ENCODE data around the gene KLF8. TPM values are rescaled to one million over a fixed set of nuclear protein-coding genes. Genes with fewer than 3 reads are reported as not detected.

KLF8 gene
- total RNA-seq, 1 experiment from 2014 or later, result 1.2 TPM

DNA sequence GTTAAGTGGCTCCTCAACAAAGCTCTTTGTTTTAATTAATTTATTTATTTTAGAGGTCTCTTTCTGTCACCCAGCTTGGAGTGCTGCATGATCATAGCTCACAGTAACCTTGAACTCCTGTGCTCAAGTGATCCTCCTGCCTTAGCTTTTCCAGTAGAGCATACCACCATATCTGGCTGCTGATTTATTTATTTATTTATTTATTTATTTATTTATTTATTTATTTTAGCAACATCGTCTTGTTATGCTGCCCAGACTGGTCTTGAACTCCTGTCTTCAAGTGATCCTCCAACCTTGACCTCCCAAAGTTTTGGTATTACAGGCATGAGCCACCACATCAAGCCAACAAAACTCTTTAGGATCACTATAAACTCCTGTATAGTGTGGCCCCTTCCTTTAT, 15.8 kb upstream of the KLF8 start:
- no peak overlapping the region for H2AFZ ChIP-seq (ENCODE audit: low read depth, low read length, poor library complexity, severe bottlenecking)
- no peak overlapping the region for H3K4me2 ChIP-seq (ENCODE audit: low read length)
- no peak overlapping the region for H3K27ac ChIP-seq (ENCODE audit: low read depth, low read length)
- no peak overlapping the region for H3K9ac ChIP-seq (ENCODE audit: low read length)
- no peaks in the 10 kb centered on the region for H3K79me2 ChIP-seq (ENCODE audit: insufficient read depth, low read length)
- H4K20me1 ChIP-seq (ENCODE audit: insufficient read depth), result no peaks in the 10 kb centered on the region
- no peaks in the 10 kb centered on the region for H3K9me3 ChIP-seq (ENCODE audit: control insufficient read depth in 1 of 2, insufficient read depth in 1 of 2, low read depth in 1 of 2, low read length in 2 of 2)
- H3K4me1 ChIP-seq (ENCODE audit: control insufficient read depth in 1 of 2, insufficient read depth in 2 of 2, low read length in 2 of 2), result no peaks in the 10 kb centered on the region
- no peaks in the 10 kb centered on the region for H3K36me3 ChIP-seq (ENCODE audit: control insufficient read depth in 1 of 2, insufficient read depth in 2 of 2, low read length in 2 of 2)
- POLR2A ChIA-PET, result no interaction called here
- CTCF ChIA-PET, result no interaction called here
- H3K9me2 ChIP-seq (ENCODE audit: insufficient read depth), result no peaks in the 10 kb centered on the region
- DNase-seq (ENCODE audit: low read depth, low spot score) (no peak), ATAC-seq (no peak)
- TF ChIP-seq, protein P1, sequence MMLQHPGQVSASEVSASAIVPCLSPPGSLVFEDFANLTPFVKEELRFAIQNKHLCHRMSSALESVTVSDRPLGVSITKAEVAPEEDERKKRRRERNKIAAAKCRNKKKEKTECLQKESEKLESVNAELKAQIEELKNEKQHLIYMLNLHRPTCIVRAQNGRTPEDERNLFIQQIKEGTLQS (IDR thresholded peaks at IDR 0.05), result no peak
- RAD21 ChIA-PET (ENCODE audit: low non-redundant PET in 1 of 2, low total read pairs in 2 of 2, uncharacterized antibody in 2 of 2, unreplicated experiment in 2 of 2), result no interaction called here
- no peaks in the 10 kb centered on the region for H3K27me3 ChIP-seq (ENCODE audit: insufficient read depth, low read length)
- no TSS peak for BruUV-seq (replicated peaks)
- intact Hi-C loops (cut with micrococcal nuclease), result loop anchor here (10.0 kb wide), 1 partner anchor 292 kb away; no protein-coding TSS in a partner anchor
- H3K4me3 ChIP-seq (replicated peaks in 1 of 2; ENCODE audit: low read depth in 1 of 2, low read length in 2 of 2), result no peak overlapping the region

GRCh38 chrX:56219700-56220099, 12.5 kb upstream of the KLF8 start:
- peak; percentile 46; the same call in 1 of the 2 replicates for TF ChIP-seq RAD21 (IDR thresholded peaks at IDR 0.05; ENCODE audit: low read depth)
- TF ChIP-seq, protein P2, sequence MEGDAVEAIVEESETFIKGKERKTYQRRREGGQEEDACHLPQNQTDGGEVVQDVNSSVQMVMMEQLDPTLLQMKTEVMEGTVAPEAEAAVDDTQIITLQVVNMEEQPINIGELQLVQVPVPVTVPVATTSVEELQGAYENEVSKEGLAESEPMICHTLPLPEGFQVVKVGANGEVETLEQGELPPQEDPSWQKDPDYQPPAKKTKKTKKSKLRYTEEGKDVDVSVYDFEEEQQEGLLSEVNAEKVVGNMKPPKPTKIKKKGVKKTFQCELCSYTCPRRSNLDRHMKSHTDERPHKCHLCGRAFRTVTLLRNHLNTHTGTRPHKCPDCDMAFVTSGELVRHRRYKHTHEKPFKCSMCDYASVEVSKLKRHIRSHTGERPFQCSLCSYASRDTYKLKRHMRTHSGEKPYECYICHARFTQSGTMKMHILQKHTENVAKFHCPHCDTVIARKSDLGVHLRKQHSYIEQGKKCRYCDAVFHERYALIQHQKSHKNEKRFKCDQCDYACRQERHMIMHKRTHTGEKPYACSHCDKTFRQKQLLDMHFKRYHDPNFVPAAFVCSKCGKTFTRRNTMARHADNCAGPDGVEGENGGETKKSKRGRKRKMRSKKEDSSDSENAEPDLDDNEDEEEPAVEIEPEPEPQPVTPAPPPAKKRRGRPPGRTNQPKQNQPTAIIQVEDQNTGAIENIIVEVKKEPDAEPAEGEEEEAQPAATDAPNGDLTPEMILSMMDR (IDR thresholded peaks at IDR 0.05 in 2 of 3, conservative IDR thresholded peaks at IDR 0.05 in 1 of 3; ENCODE audit: borderline replicate concordance in 1 of 3, insufficient read depth in 1 of 3, low read depth in 2 of 3, low read length in 2 of 3), result peak; percentile 13 to 36 (median 22); a peak in 3 of 6 replicates
- no peak for TF ChIP-seq EGR1 (IDR thresholded peaks at IDR 0.05; ENCODE audit: low read depth)
- Histone ChIP-seq H3K4me3 (replicated peaks in 1 of 2; ENCODE audit: low read depth in 1 of 2, low read length in 2 of 2) (no peak overlapping the region), H3K36me3 (ENCODE audit: control insufficient read depth in 1 of 2, insufficient read depth in 2 of 2, low read length in 2 of 2) (no peaks in the 10 kb centered on the region), H2AFZ (ENCODE audit: low read depth, low read length, poor library complexity, severe bottlenecking) (no peak overlapping the region), H3K4me1 (ENCODE audit: control insufficient read depth in 1 of 2, insufficient read depth in 2 of 2, low read length in 2 of 2) (no peaks in the 10 kb centered on the region), H3K9me3 (ENCODE audit: control insufficient read depth in 1 of 2, insufficient read depth in 1 of 2, low read depth in 1 of 2, low read length in 2 of 2) (no peaks in the 10 kb centered on the region), H3K27ac (ENCODE audit: low read depth, low read length) (no peak overlapping the region), H3K79me2 (ENCODE audit: insufficient read depth, low read length) (no peaks in the 10 kb centered on the region), H4K20me1 (ENCODE audit: insufficient read depth) (no peaks in the 10 kb centered on the region), H3K9ac (ENCODE audit: low read length) (no peak overlapping the region), H3K4me2 (ENCODE audit: low read length) (no peak overlapping the region), H3K27me3 (ENCODE audit: insufficient read depth, low read length) (no peaks in the 10 kb centered on the region), H3K9me2 (ENCODE audit: insufficient read depth) (no peaks in the 10 kb centered on the region)
- intact Hi-C loops (cut with micrococcal nuclease), result loop anchor here (1.0 to 10.0 kb wide), 2 partner anchors 29 to 295 kb away; no protein-coding TSS in a partner anchor
- DNase-seq (ENCODE audit: low read depth, low spot score), result peak; percentile 12
- ChIA-PET POLR2A (no interaction called here), RAD21 (ENCODE audit: low non-redundant PET in 1 of 2, low total read pairs in 2 of 2, uncharacterized antibody in 2 of 2, unreplicated experiment in 2 of 2) (no interaction called here), CTCF (no interaction called here)
- peak; percentile 64; the same call in 1 of the 2 replicates for ATAC-seq
- no TSS peak for BruUV-seq (replicated peaks)

All from HCT116 (cell line).